CD4-positive, alpha-beta T cell treated with Interferon gamma for 1 hour (primary cell): ENCODE measurements around the gene PTPRS.

Experiments
- DNase-seq: peaks from one replicate; pipeline ENCODE4 v3.0.0-alpha.2; 2020

PTPRS gene

GRCh38 chr19:5354403-5354802 is 13.8 kb upstream of the PTPRS start:
- DNase-seq = no peak

GRCh38 chr19:5352229-5352763 is 11.7 kb upstream of the PTPRS start:
- no peak for DNase-seq

GRCh38 chr19:5351731-5352228 is 11.2 kb upstream of the PTPRS start:
- DNase-seq = no peak

- DNase-seq = no peak
Observed at GRCh38 chr19:5349041-5349440, 8.4 kb upstream of the PTPRS start.

- DNase-seq = no peak
Observed at GRCh38 chr19:5345895-5346386, 5.3 kb upstream of the PTPRS start.

GRCh38 chr19:5343848-5344247 is 3.2 kb upstream of the PTPRS start:
- no peak for DNase-seq

- DNase-seq = no peak
Observed at GRCh38 chr19:5342573-5343201, 2.1 kb upstream of the PTPRS start.

- no peak for DNase-seq
Observed at GRCh38 chr19:5341981-5342380, 1.4 kb upstream of the PTPRS start.

GRCh38 chr19:5341448-5341820 is 822 bp upstream of the PTPRS start:
- DNase-seq = no peak

GRCh38 chr19:5339950-5340636 is 519 bp downstream of the PTPRS start:
- no peak for DNase-seq

GRCh38 chr19:5339198-5339949 is 1.2 kb downstream of the PTPRS start:
- DNase-seq = no peak

- no peak for DNase-seq
Observed at GRCh38 chr19:5338656-5339197, 1.9 kb downstream of the PTPRS start.

- DNase-seq = no peak
Observed at GRCh38 chr19:5337708-5338655, 2.6 kb downstream of the PTPRS start.

- DNase-seq = no peak
Observed at GRCh38 chr19:5337126-5337525, 3.5 kb downstream of the PTPRS start.

GRCh38 chr19:5336195-5336965 is 4.2 kb downstream of the PTPRS start:
- DNase-seq = no peak

- no peak for DNase-seq
Observed at GRCh38 chr19:5335593-5335992, 5.0 kb downstream of the PTPRS start.

GRCh38 chr19:5334824-5335500 is 5.7 kb downstream of the PTPRS start:
- DNase-seq = no peak

- DNase-seq = no peak
Observed at GRCh38 chr19:5334366-5334739, 6.3 kb downstream of the PTPRS start.

GRCh38 chr19:5333581-5334365 is 6.8 kb downstream of the PTPRS start:
- no peak for DNase-seq

GRCh38 chr19:5332501-5332900 is 8.1 kb downstream of the PTPRS start:
- DNase-seq = no peak
